ENCODE measurements around the gene CALU. TPM values are rescaled to one million over a fixed set of nuclear protein-coding genes. Genes with fewer than 3 reads are reported as not detected.

The CALU gene
- polyA plus RNA-seq, 1 donor from 2014 or later: 38.1 TPM

DNA sequence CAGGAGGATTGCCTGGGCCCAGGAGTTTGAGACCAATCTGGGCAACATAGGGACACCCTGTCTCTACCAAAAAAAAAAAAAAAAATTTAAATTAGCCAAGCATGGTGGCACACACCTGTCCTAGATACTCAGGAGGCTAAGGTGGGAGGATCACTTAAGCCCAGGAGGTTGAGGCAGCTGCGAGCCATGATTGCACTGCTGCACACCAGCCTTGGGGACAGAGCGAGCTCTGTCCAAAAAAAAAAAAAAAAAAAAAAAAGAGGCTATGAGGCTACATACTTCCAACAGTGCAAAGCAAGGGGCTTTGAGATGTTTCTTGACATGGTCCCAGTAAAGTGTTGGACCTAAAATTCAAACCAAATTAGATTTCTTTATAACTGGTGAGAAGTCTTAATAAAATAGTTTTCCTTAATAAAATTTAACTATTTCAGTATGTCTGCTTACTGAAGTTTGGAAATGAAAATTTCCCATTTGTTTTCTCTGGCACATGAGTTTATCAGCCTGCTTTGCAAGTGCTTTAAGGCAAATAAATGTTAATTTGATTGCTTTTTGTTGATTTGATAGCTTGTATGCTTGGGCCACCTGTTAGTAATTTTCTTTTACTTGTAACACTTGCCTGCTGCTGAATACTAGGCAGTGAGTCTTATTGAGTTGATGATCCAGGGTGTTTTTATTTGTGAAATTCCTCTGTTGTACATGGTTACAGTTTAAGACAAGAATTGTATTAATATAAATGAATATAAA lies 16.1 kb downstream of the CALU start:
- TF ChIP-seq EZH2 (IDR thresholded peaks at IDR 0.05; ENCODE audit: borderline replicate concordance, insufficient read depth, low read length, poor library complexity, severe bottlenecking) (no peak), TAF1 (IDR thresholded peaks at IDR 0.05; ENCODE audit: low read depth) (no peak), MXI1 (conservative IDR thresholded peaks at IDR 0.05; ENCODE audit: poor library complexity, severe bottlenecking) (no peak), POLR2AphosphoS5 (IDR thresholded peaks at IDR 0.05) (no peak), RAD21 (conservative IDR thresholded peaks at IDR 0.05) (no peak), EP300 (conservative IDR thresholded peaks at IDR 0.05; ENCODE audit: poor library complexity, severe bottlenecking) (no peak), SMC3 (conservative IDR thresholded peaks at IDR 0.05; ENCODE audit: poor library complexity) (no peak)
- TF ChIP-seq, protein P1, sequence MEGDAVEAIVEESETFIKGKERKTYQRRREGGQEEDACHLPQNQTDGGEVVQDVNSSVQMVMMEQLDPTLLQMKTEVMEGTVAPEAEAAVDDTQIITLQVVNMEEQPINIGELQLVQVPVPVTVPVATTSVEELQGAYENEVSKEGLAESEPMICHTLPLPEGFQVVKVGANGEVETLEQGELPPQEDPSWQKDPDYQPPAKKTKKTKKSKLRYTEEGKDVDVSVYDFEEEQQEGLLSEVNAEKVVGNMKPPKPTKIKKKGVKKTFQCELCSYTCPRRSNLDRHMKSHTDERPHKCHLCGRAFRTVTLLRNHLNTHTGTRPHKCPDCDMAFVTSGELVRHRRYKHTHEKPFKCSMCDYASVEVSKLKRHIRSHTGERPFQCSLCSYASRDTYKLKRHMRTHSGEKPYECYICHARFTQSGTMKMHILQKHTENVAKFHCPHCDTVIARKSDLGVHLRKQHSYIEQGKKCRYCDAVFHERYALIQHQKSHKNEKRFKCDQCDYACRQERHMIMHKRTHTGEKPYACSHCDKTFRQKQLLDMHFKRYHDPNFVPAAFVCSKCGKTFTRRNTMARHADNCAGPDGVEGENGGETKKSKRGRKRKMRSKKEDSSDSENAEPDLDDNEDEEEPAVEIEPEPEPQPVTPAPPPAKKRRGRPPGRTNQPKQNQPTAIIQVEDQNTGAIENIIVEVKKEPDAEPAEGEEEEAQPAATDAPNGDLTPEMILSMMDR (IDR thresholded peaks at IDR 0.05; ENCODE audit: poor library complexity, severe bottlenecking): no peak
- TF ChIP-seq, protein P2, sequence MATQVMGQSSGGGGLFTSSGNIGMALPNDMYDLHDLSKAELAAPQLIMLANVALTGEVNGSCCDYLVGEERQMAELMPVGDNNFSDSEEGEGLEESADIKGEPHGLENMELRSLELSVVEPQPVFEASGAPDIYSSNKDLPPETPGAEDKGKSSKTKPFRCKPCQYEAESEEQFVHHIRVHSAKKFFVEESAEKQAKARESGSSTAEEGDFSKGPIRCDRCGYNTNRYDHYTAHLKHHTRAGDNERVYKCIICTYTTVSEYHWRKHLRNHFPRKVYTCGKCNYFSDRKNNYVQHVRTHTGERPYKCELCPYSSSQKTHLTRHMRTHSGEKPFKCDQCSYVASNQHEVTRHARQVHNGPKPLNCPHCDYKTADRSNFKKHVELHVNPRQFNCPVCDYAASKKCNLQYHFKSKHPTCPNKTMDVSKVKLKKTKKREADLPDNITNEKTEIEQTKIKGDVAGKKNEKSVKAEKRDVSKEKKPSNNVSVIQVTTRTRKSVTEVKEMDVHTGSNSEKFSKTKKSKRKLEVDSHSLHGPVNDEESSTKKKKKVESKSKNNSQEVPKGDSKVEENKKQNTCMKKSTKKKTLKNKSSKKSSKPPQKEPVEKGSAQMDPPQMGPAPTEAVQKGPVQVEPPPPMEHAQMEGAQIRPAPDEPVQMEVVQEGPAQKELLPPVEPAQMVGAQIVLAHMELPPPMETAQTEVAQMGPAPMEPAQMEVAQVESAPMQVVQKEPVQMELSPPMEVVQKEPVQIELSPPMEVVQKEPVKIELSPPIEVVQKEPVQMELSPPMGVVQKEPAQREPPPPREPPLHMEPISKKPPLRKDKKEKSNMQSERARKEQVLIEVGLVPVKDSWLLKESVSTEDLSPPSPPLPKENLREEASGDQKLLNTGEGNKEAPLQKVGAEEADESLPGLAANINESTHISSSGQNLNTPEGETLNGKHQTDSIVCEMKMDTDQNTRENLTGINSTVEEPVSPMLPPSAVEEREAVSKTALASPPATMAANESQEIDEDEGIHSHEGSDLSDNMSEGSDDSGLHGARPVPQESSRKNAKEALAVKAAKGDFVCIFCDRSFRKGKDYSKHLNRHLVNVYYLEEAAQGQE (IDR thresholded peaks at IDR 0.05; ENCODE audit: borderline replicate concordance): no peak
- Histone ChIP-seq H3K9me3 (ENCODE audit: low read length) (no peaks in the 10 kb centered on the region), H3K27ac (ENCODE audit: low read length) (no peak overlapping the region), H3K9ac (ENCODE audit: low read length) (no peak overlapping the region), H4K20me1 (ENCODE audit: insufficient read depth) (no peaks in the 10 kb centered on the region), H3K79me2 (replicated peaks; ENCODE audit: insufficient read depth, low read length) (no peaks in the 10 kb centered on the region), H3K9me2 (ENCODE audit: insufficient read depth, low read length) (no peaks in the 10 kb centered on the region), H3F3A (ENCODE audit: insufficient read depth, low read length, poor library complexity, severe bottlenecking) (no peaks in the 10 kb centered on the region), H2AFZ (ENCODE audit: low read depth, low read length) (no peak overlapping the region), H3K27me3 (ENCODE audit: insufficient read depth, low read depth, low read length) (no peaks in the 10 kb centered on the region), H3K4me3 (ENCODE audit: low read length) (no peak overlapping the region), H3K36me3 (ENCODE audit: insufficient read depth, low read length) (peaks cover 7% of the 10 kb centered on the region), H3K4me2 (ENCODE audit: low read length) (no peak overlapping the region)

DNA sequence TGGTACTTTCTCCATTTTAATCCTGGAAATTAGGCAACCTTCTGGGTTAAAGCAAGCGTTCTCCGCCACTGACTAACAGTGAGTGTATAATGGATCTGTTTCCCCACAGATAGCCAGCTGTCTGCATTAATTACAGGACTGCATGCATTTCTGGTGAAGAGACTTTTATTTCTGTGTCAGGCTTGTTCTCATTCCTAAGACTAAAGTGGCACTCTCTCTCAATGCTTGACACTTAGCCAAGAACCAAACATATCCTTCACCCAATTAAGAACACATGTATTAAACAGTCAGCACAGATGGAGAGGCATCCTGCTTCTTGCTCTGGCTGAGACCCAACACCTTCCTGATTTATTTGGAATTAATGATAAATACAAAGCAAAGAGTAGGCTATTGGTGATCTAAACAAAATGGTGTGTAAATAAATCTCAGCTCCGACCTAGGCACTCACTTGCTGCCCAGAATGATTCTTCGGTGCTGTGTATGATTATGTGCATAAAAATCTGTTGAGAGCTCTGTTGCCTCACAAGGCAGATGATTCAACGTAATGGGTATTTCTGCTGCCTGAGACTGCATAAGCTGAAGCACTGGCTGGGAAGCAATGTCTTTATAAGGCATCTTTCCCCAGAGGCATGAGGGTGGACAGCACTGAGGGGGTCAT lies 16.8 kb downstream of the CALU start:
- peaks cover 7% of the 10 kb centered on the region for H3K36me3 ChIP-seq (ENCODE audit: insufficient read depth, low read length)
- H3K27ac ChIP-seq (ENCODE audit: low read length): no peak overlapping the region
- no peaks in the 10 kb centered on the region for H3K9me2 ChIP-seq (ENCODE audit: insufficient read depth, low read length)
- TF ChIP-seq, protein P1 (IDR thresholded peaks at IDR 0.05; ENCODE audit: poor library complexity, severe bottlenecking): no peak
- TF ChIP-seq RAD21 (conservative IDR thresholded peaks at IDR 0.05): no peak
- no peak for TF ChIP-seq EP300 (conservative IDR thresholded peaks at IDR 0.05; ENCODE audit: poor library complexity, severe bottlenecking)
- no peak for TF ChIP-seq EZH2 (IDR thresholded peaks at IDR 0.05; ENCODE audit: borderline replicate concordance, insufficient read depth, low read length, poor library complexity, severe bottlenecking)
- no peaks in the 10 kb centered on the region for H3K79me2 ChIP-seq (replicated peaks; ENCODE audit: insufficient read depth, low read length)
- H3F3A ChIP-seq (ENCODE audit: insufficient read depth, low read length, poor library complexity, severe bottlenecking): no peaks in the 10 kb centered on the region
- H4K20me1 ChIP-seq (ENCODE audit: insufficient read depth): no peaks in the 10 kb centered on the region
- no peak overlapping the region for H3K9ac ChIP-seq (ENCODE audit: low read length)
- H3K4me3 ChIP-seq (ENCODE audit: low read length): no peak overlapping the region
- no peak overlapping the region for H2AFZ ChIP-seq (ENCODE audit: low read depth, low read length)
- H3K9me3 ChIP-seq (ENCODE audit: low read length): no peaks in the 10 kb centered on the region
- H3K4me2 ChIP-seq (ENCODE audit: low read length): no peak overlapping the region
- no peaks in the 10 kb centered on the region for H3K27me3 ChIP-seq (ENCODE audit: insufficient read depth, low read depth, low read length)
